Kasumi-1 (cell line): ENCODE measurements around the gene LRCOL1.

Experiments used
- DNase-seq, 2 experiments: peaks; one replicate each; lab custom pipeline; 2025; lab: John Stamatoyannopoulos, UW

The LRCOL1 gene

GRCh38 chr12:132635076-132635955 is 24.9 kb upstream of the LRCOL1 start:
- no peak for DNase-seq

- no peak for DNase-seq
Measured at GRCh38 chr12:132634411-132634990, 24.1 kb upstream of the LRCOL1 start.

- DNase-seq: no peak
Measured at GRCh38 chr12:132633901-132634300, 23.5 kb upstream of the LRCOL1 start.

- no peak for DNase-seq
Measured at GRCh38 chr12:132633398-132633797, 23.0 kb upstream of the LRCOL1 start.

GRCh38 chr12:132632521-132633228 is 22.3 kb upstream of the LRCOL1 start:
- DNase-seq: no peak

- DNase-seq: no peak
Measured at GRCh38 chr12:132631666-132632065, 21.3 kb upstream of the LRCOL1 start.

- DNase-seq: no peak
Measured at GRCh38 chr12:132630672-132631071, 20.3 kb upstream of the LRCOL1 start.

- no peak for DNase-seq
Measured at GRCh38 chr12:132629330-132629729, 18.9 kb upstream of the LRCOL1 start.

- no peak for DNase-seq
Measured at GRCh38 chr12:132625731-132626430, 15.5 kb upstream of the LRCOL1 start.

GRCh38 chr12:132624910-132625630 is 14.7 kb upstream of the LRCOL1 start:
- DNase-seq: no peak

GRCh38 chr12:132624186-132624855 is 13.9 kb upstream of the LRCOL1 start:
- no peak for DNase-seq

GRCh38 chr12:132623072-132623869 is 12.9 kb upstream of the LRCOL1 start:
- no peak for DNase-seq

GRCh38 chr12:132622437-132623071 is 12.2 kb upstream of the LRCOL1 start:
- no peak for DNase-seq

- no peak for DNase-seq
Measured at GRCh38 chr12:132621657-132622435, 11.5 kb upstream of the LRCOL1 start.

- DNase-seq: no peak
Measured at GRCh38 chr12:132620899-132621656, 10.7 kb upstream of the LRCOL1 start.

GRCh38 chr12:132620113-132620898 is 9.9 kb upstream of the LRCOL1 start:
- no peak for DNase-seq

GRCh38 chr12:132619386-132620112 is 9.2 kb upstream of the LRCOL1 start:
- no peak for DNase-seq
